GM06990 (cell line): ENCODE measurements around the gene CNTN5.

Experiments used
- DNase-seq: peaks from one replicate; pipeline ENCODE4 v3.0.0-alpha.2; 2011; ENCODE audit not compliant: insufficient read length; ENCODE audit errors: extremely low read depth
- H3K27me3 ChIP-seq: replicated peaks from 2 replicates; pipeline ENCODE4 v1.6.0; 2011; ENCODE audit warnings: low read length; ENCODE audit not compliant: control insufficient read depth, insufficient read depth
- H3K36me3 ChIP-seq: 2 replicates; pipeline ENCODE4 v1.5.1; 2011; ENCODE audit warnings: low read length; ENCODE audit not compliant: control insufficient read depth, insufficient read depth
- H3K4me3 ChIP-seq: replicated peaks from 2 replicates; pipeline ENCODE4 v1.5.1; 2011; ENCODE audit warnings: low read depth, mild to moderate bottlenecking, control low read depth, low read length
- TF ChIP-seq, protein P1 (sequence below): IDR thresholded peaks from 2 replicates; pipeline ENCODE4 v1.5.1; 2011; ENCODE audit warnings: low read length, control low read depth, mild to moderate bottlenecking, inconsistent platforms; ENCODE audit not compliant: insufficient read depth, poor library complexity, severe bottlenecking

CNTN5 gene

DNA sequence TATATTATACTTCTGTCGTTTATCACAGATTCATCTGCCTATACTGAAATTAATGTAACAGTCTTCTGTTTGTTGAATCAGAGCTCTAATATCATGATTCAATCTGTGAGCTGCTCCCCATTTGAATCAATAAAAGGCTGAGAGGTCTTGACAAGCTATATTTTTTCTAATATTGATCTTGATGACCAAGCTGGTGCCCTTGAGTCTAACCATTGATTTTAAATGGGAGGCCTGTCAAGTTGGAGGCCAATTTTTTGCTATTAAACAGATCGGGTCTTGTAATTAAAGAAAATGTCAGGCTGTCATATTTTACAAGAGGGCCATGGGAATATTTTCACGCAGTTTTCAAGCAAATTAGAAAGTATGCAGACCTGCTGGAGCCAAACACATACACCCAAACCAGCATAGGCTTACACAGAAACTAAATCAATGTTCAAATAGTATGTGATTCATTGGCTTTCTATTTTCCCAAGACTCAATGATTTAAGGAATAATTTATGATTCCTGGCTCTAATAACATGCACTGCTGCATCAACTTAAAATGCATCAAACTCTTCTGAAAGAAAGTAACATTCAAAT lies 286.9 kb downstream of the CNTN5 start:
- no peaks in the 10 kb centered on the region for H3K27me3 ChIP-seq
- DNase-seq = no peak
- TF ChIP-seq, protein P1, sequence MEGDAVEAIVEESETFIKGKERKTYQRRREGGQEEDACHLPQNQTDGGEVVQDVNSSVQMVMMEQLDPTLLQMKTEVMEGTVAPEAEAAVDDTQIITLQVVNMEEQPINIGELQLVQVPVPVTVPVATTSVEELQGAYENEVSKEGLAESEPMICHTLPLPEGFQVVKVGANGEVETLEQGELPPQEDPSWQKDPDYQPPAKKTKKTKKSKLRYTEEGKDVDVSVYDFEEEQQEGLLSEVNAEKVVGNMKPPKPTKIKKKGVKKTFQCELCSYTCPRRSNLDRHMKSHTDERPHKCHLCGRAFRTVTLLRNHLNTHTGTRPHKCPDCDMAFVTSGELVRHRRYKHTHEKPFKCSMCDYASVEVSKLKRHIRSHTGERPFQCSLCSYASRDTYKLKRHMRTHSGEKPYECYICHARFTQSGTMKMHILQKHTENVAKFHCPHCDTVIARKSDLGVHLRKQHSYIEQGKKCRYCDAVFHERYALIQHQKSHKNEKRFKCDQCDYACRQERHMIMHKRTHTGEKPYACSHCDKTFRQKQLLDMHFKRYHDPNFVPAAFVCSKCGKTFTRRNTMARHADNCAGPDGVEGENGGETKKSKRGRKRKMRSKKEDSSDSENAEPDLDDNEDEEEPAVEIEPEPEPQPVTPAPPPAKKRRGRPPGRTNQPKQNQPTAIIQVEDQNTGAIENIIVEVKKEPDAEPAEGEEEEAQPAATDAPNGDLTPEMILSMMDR = no peak
- H3K36me3 ChIP-seq = no peaks in the 10 kb centered on the region
- no peak overlapping the region for H3K4me3 ChIP-seq

DNA sequence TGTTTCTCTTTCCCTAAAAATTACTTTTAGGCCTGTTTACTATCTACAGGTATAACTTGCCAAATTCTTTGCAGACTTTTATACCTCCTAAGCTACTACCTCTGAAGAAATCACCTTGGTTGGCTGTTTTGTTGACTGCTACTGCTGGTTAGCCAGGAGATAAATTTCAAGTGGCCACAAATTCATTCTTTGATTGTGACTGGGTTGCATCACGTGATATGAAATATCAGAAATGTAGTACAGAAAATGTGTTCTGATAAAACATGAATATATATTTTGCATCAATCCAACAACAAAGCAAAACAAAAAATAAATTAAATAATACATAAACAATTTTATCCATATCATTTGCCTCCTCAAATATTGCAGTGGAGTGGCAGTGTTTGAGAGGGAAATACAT lies 291.1 kb downstream of the CNTN5 start:
- Histone ChIP-seq H3K27me3 (no peaks in the 10 kb centered on the region), H3K4me3 (no peak overlapping the region), H3K36me3 (no peaks in the 10 kb centered on the region)
- TF ChIP-seq, protein P1 = no peak
- DNase-seq = no peak

DNA sequence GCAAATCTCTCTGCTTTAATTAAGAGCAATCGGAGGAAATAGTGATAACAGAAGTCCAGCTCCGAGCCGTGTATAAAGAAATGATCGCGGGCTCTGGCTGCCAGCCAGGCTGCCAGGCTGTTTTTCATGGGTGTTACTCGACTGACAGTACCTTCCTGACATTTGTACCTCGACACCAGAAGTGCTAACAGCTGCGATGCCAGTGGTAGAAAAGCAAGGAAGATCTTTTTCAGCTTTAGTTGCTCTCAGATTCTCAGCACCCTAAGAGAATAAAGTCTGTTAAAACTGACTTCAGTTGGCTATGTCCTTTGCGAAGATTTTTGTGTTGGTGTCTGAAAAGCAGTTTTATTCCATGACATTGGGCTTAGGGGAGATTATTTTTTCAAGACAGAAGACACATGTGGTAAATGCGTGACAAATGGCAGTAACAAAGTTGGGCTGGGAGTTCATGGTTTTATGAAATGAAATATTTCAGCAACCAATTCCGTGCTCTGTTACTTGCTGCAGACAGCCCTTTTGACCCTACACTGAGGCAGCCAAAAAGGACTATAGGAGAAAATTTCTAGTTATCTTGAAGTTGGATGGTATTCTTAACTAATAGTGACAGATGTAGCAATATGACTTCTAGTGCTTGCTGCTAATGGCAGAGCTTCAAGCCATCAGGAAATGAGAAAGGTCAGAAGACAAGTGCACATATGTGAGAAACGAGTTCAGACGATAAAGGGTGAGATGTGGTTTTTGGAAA lies 296.2 kb downstream of the CNTN5 start:
- DNase-seq = no peak

DNA sequence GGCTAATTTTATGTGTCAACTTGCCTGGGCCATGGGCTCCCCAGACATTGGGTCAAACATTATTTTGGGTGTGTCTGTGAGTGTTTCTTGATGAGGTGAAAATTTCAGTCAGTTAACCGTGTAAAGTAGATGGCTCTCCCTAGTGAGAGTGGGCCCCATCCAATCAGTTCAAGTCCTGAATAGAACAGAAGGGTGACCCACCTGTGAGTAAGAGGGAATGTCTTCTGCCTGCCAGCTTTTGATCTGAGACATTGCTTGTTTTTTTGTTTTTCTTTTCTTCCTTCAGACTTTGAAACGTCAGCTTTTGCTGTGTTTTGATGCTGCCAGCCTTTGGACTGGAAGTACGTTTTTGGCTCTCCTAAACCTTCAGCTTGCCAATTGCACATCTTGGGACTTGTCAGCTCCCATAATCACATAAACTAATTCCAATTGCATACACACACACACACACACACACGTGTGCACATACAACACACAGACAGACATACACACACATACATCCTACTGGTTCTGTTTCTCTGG lies 300.1 kb downstream of the CNTN5 start:
- TF ChIP-seq, protein P1 = no peak
- DNase-seq = no peak
- Histone ChIP-seq H3K27me3 (no peaks in the 10 kb centered on the region), H3K4me3 (no peak overlapping the region), H3K36me3 (no peaks in the 10 kb centered on the region)

More for the DNA sequence above, 296.2 kb downstream of the CNTN5 start:
- H3K27me3 ChIP-seq = no peaks in the 10 kb centered on the region
- H3K36me3 ChIP-seq = no peaks in the 10 kb centered on the region
- no peak overlapping the region for H3K4me3 ChIP-seq
- TF ChIP-seq, protein P1 = no peak

DNA sequence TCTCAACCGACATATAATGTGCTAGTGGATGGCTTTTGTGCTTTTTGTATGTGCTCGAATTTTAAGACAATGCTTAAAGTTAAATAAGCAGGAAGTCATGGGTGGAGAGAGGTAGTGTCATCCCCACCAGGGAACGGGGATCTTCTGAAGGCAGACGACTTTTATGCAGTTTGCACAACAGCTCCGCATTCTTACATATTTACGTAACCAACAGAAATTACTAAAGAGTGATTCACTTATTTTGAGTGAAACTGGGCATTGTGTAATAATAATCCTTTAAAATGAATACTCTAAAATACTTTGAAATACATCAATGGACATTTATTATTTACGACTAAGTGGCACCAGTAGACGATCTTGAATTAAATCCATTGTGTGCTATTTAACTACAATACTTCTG lies 305.1 kb downstream of the CNTN5 start:
- H3K4me3 ChIP-seq = no peak overlapping the region
- no peaks in the 10 kb centered on the region for H3K36me3 ChIP-seq
- TF ChIP-seq, protein P1 = no peak
- DNase-seq = no peak
- H3K27me3 ChIP-seq = no peaks in the 10 kb centered on the region
